Mesenchymal stem cell (in vitro differentiated cells and primary cell): ENCODE results near the gene TRIM4.

ENCODE experiments used
- DNase-seq: peaks from one replicate; pipeline ENCODE4 v3.0.0-alpha.2; 2013
- H2AFZ ChIP-seq: one replicate; pipeline ENCODE4 v1.6.1; 2013; ENCODE audit warnings: low read depth, mild to moderate bottlenecking, control low read depth, inconsistent platforms, low read length, moderate library complexity
- H2AK5ac ChIP-seq: 2 replicates; pipeline ENCODE4 v1.6.1; 2013; ENCODE audit warnings: low read length, moderate library complexity, mild to moderate bottlenecking, inconsistent platforms; ENCODE audit not compliant: severe bottlenecking
- H2BK120ac ChIP-seq: one replicate; pipeline ENCODE4 v1.6.1; 2013; ENCODE audit warnings: low read depth, mild to moderate bottlenecking, inconsistent platforms, low read length, moderate library complexity
- H2BK12ac ChIP-seq, 2 experiments: one replicate each; pipeline ENCODE4 v1.6.1; 2013; ENCODE audit warnings: inconsistent platforms in 2 of 2, low read length in 2 of 2, mild to moderate bottlenecking in 2 of 2, moderate library complexity in 2 of 2, control low read depth in 1 of 2
- H2BK15ac ChIP-seq: one replicate; pipeline ENCODE4 v1.6.1; 2013; ENCODE audit warnings: mild to moderate bottlenecking, low read depth, inconsistent platforms; ENCODE audit not compliant: poor library complexity, severe bottlenecking
- H2BK5ac ChIP-seq: 2 replicates; pipeline ENCODE4 v1.6.1; 2013; ENCODE audit warnings: low read depth, mild to moderate bottlenecking, low read length, control low read depth, inconsistent platforms; ENCODE audit not compliant: poor library complexity, severe bottlenecking
- H3K14ac ChIP-seq, 2 experiments: one replicate each; pipeline ENCODE4 v1.6.1; 2013; ENCODE audit warnings: inconsistent platforms in 2 of 2, low read length in 2 of 2, control low read depth in 1 of 2, mild to moderate bottlenecking in 1 of 2, moderate library complexity in 1 of 2
- H3K18ac ChIP-seq, 2 experiments: one replicate each; pipeline ENCODE4 v1.6.1; 2013; ENCODE audit warnings: inconsistent platforms in 2 of 2, low read length in 2 of 2, control low read depth in 1 of 2, low read depth in 1 of 2, mild to moderate bottlenecking in 1 of 2
- H3K23ac ChIP-seq, 2 experiments: one replicate each; pipeline ENCODE4 v1.6.1; 2013; ENCODE audit warnings: inconsistent platforms in 2 of 2, low read length in 2 of 2, mild to moderate bottlenecking in 2 of 2, moderate library complexity in 2 of 2, control low read depth in 1 of 2
- H3K27ac ChIP-seq: 2 replicates; pipeline ENCODE4 v1.5.1; 2013; ENCODE audit warnings: mild to moderate bottlenecking, moderate library complexity, low read length, control low read depth, inconsistent platforms; ENCODE audit not compliant: poor library complexity, severe bottlenecking
- H3K27me3 ChIP-seq, 2 experiments: 2 replicates each; pipeline versions ENCODE4 v1.6.1 to v1.7.0; 2013; ENCODE audit warnings: low read length in 2 of 2, mild to moderate bottlenecking in 2 of 2, moderate library complexity in 2 of 2, control low read depth in 1 of 2, inconsistent platforms in 1 of 2; ENCODE audit not compliant: control insufficient read depth in 1 of 2, insufficient read depth in 1 of 2
- H3K36me3 ChIP-seq, 2 experiments: 2 replicates each; pipeline versions ENCODE4 v1.6.1 to v1.7.0; 2013; ENCODE audit warnings: low read length in 2 of 2, control low read depth in 1 of 2, inconsistent platforms in 1 of 2, low read depth in 1 of 2, mild to moderate bottlenecking in 1 of 2; ENCODE audit not compliant: insufficient read depth in 2 of 2, control insufficient read depth in 1 of 2
- H3K4ac ChIP-seq, 2 experiments: one replicate each; pipeline ENCODE4 v1.6.1; 2013; ENCODE audit warnings: inconsistent platforms in 2 of 2, low read length in 2 of 2, mild to moderate bottlenecking in 2 of 2, moderate library complexity in 2 of 2, control low read depth in 1 of 2, low read depth in 1 of 2
- H3K4me1 ChIP-seq: 2 replicates; pipeline ENCODE4 v1.6.1; 2013; ENCODE audit warnings: low read depth, low read length, control low read depth; ENCODE audit not compliant: control insufficient read depth, insufficient read depth
- H3K4me2 ChIP-seq: 2 replicates; pipeline ENCODE4 v1.6.1; 2013; ENCODE audit warnings: low read length, mild to moderate bottlenecking, inconsistent platforms; ENCODE audit not compliant: poor library complexity, severe bottlenecking
- H3K4me3 ChIP-seq, 2 experiments: 2 replicates each; pipeline versions ENCODE4 v1.5.1 to v1.7.0; 2013; ENCODE audit warnings: low read length in 2 of 2, mild to moderate bottlenecking in 2 of 2, control low read depth in 1 of 2, low read depth in 1 of 2; ENCODE audit not compliant: insufficient read depth in 1 of 2
- H3K79me1 ChIP-seq: replicated peaks from 2 replicates; pipeline ENCODE4 v1.6.1; 2013; ENCODE audit warnings: mild to moderate bottlenecking, control low read depth, low read length, inconsistent platforms; ENCODE audit not compliant: poor library complexity, severe bottlenecking
- H3K9ac ChIP-seq: 2 replicates; pipeline ENCODE4 v1.7.0; 2013; ENCODE audit warnings: mild to moderate bottlenecking, low read length, moderate library complexity
- H3K9me3 ChIP-seq: 2 replicates; pipeline ENCODE4 v1.7.0; 2013; ENCODE audit warnings: mild to moderate bottlenecking, low read length; ENCODE audit not compliant: control insufficient read depth
- H4K8ac ChIP-seq: one replicate; pipeline ENCODE4 v1.6.1; 2013; ENCODE audit warnings: inconsistent platforms, mild to moderate bottlenecking, low read length, moderate library complexity
- H4K91ac ChIP-seq: one replicate; pipeline ENCODE4 v1.6.1; 2013; ENCODE audit warnings: mild to moderate bottlenecking, low read length, inconsistent platforms
- WGBS: methylation state at CpG from one replicate; pipeline ENCODE4 v1.1.7; 2013; ENCODE audit warnings: mixed read lengths; 5-methylcytosine and 5-hydroxymethylcytosine counted together

TRIM4 gene

GRCh38 chr7:99949645-99950228, 30.4 kb upstream of the TRIM4 start:
- H3K4me3 ChIP-seq = no peak overlapping the region
- no peak for DNase-seq
- no peak overlapping the region for H2BK5ac ChIP-seq
- H2BK12ac ChIP-seq = no peak overlapping the region
- no peak overlapping the region for H2AFZ ChIP-seq
- H3K4me1 ChIP-seq = no peaks in the 10 kb centered on the region
- WGBS = 88% methylated on average over 1 of the region's 3 CpGs
- no peaks in the 10 kb centered on the region for H3K79me1 ChIP-seq
- no peak overlapping the region for H3K4me2 ChIP-seq
- no peak overlapping the region for H3K27ac ChIP-seq
- no peak overlapping the region for H3K18ac ChIP-seq
- H3K4ac ChIP-seq = no peak overlapping the region
- no peak overlapping the region for H3K9ac ChIP-seq
- no peak overlapping the region for H4K91ac ChIP-seq
- no peak overlapping the region for H3K23ac ChIP-seq
- no peaks in the 10 kb centered on the region for H3K36me3 ChIP-seq
- H2AK5ac ChIP-seq = no peak overlapping the region
- peaks cover 6 to 25% of the 10 kb centered on the region in 2 experiments for H3K27me3 ChIP-seq
- no peak overlapping the region for H2BK15ac ChIP-seq
- no peak overlapping the region for H3K14ac ChIP-seq
- H4K8ac ChIP-seq = no peak overlapping the region
- peaks cover 4% of the 10 kb centered on the region for H3K9me3 ChIP-seq
- no peak overlapping the region for H2BK120ac ChIP-seq

- Histone ChIP-seq H2AK5ac (no peak overlapping the region), H3K27me3 (peaks cover 18 to 39% of the 10 kb centered on the region in 2 experiments), H2BK15ac (no peak overlapping the region), H3K4ac (no peak overlapping the region), H3K9ac (no peak overlapping the region), H4K91ac (no peak overlapping the region), H3K14ac (no peak overlapping the region), H3K4me3 (no peak overlapping the region), H3K23ac (no peak overlapping the region), H3K4me2 (no peak overlapping the region), H3K36me3 (no peaks in the 10 kb centered on the region), H3K4me1 (no peaks in the 10 kb centered on the region), H2BK120ac (no peak overlapping the region), H4K8ac (no peak overlapping the region), H3K9me3 (peaks cover 4% of the 10 kb centered on the region), H2BK12ac (no peak overlapping the region), H2BK5ac (no peak overlapping the region), H3K27ac (no peak overlapping the region), H3K18ac (no peak overlapping the region), H3K79me1 (no peaks in the 10 kb centered on the region), H2AFZ (no peak overlapping the region)
- no CpG with 5 or more reads among the region's 1 CpG for WGBS
- no peak for DNase-seq
Measured at GRCh38 chr7:99947608-99948007, 28.3 kb upstream of the TRIM4 start.

GRCh38 chr7:99944497-99945070, 25.3 kb upstream of the TRIM4 start:
- Histone ChIP-seq H2BK15ac (no peak overlapping the region), H2BK120ac (no peak overlapping the region), H3K79me1 (no peaks in the 10 kb centered on the region), H4K91ac (no peak overlapping the region), H3K23ac (no peak overlapping the region), H4K8ac (no peak overlapping the region), H2BK5ac (no peak overlapping the region), H3K4ac (no peak overlapping the region), H3K14ac (no peak overlapping the region), H3K9ac (no peak overlapping the region), H3K4me3 (no peak overlapping the region), H3K4me1 (no peaks in the 10 kb centered on the region), H3K4me2 (no peak overlapping the region), H3K18ac (no peak overlapping the region), H3K27ac (no peak overlapping the region), H3K27me3 (peaks cover 18 to 42% of the 10 kb centered on the region in 2 experiments), H2AK5ac (no peak overlapping the region), H2AFZ (no peak overlapping the region), H2BK12ac (no peak overlapping the region), H3K9me3 (peaks cover 2% of the 10 kb centered on the region), H3K36me3 (no peaks in the 10 kb centered on the region)
- no peak for DNase-seq
- WGBS = 30% methylated on average over 1 of the region's 4 CpGs

- Histone ChIP-seq H3K79me1 (no peaks in the 10 kb centered on the region), H2BK5ac (no peak overlapping the region), H3K9me3 (peaks cover 9% of the 10 kb centered on the region), H2AK5ac (no peak overlapping the region), H3K27ac (no peak overlapping the region), H4K91ac (no peak overlapping the region), H2BK12ac (no peak overlapping the region), H3K4me2 (no peak overlapping the region), H2BK120ac (no peak overlapping the region), H3K27me3 (peaks cover 18 to 42% of the 10 kb centered on the region in 2 experiments), H3K4me1 (no peaks in the 10 kb centered on the region), H3K23ac (no peak overlapping the region), H3K36me3 (no peaks in the 10 kb centered on the region), H3K4me3 (no peak overlapping the region), H3K18ac (no peak overlapping the region), H4K8ac (no peak overlapping the region), H3K9ac (no peak overlapping the region), H3K4ac (no peak overlapping the region), H3K14ac (no peak overlapping the region), H2AFZ (no peak overlapping the region), H2BK15ac (no peak overlapping the region)
- no peak for DNase-seq
- WGBS = 53% methylated on average over 13 of the region's 14 CpGs
Measured at GRCh38 chr7:99943641-99944496, 24.5 kb upstream of the TRIM4 start.
